ENCODE results near the gene BIRC6.

Gene BIRC6

DNA sequence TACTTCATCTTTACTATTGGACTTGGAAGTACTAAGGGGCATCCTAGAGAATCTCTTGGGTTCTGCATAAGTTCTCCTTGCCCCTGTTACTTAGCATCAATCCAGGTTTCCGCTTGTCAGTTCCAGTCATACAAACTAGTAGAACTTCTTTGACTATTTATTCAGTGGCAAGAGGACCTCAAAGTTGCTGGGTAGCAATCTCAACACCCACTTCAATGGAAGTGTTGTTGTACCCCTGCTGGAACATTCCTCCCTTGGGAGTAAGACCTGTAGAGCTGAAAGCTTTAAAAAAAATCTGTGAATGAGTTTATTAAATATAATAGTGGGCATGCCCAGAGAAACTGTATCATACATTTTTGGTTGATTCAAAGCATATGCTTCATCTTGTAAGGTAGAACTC lies 27.0 kb downstream of the BIRC6 start:
- no peak for TF ChIP-seq FOXP2 (optimal IDR thresholded peaks at IDR 0.05; ENCODE audit: borderline replicate concordance, extremely low read depth, extremely low read length, insufficient read depth)
- TF ChIP-seq SIN3A (IDR thresholded peaks at IDR 0.05; ENCODE audit: borderline replicate concordance, insufficient read depth, low read length): no peak
- no peak for TF ChIP-seq POLR2AphosphoS5 (IDR thresholded peaks at IDR 0.05; ENCODE audit: low read depth, low read length)
- no peak for TF ChIP-seq REST (IDR thresholded peaks at IDR 0.05; ENCODE audit: insufficient read depth in 1 of 2, low read depth in 2 of 2, low read length in 2 of 2)
- TF ChIP-seq TAF1 (IDR thresholded peaks at IDR 0.05; ENCODE audit: borderline replicate concordance, insufficient read depth, low read length): no peak

DNA sequence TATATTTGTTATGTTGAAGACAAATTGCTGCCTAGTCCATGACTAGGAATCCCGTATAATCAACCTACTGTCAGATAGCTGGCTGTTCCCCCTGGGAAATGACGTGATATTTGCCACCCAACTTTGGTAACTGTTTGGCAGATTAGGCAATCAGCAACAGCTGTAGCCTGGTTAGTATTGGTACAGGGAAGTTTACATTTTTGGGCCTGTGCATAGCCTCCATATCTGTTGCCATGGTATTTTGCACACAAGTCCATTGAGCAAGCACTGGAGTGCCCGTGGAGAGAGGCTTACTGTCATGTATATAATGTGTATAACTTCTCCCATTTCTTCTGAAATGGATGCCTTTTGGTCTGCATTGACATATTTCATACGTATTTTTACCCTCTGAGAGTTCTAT lies 27.7 kb downstream of the BIRC6 start:
- TF ChIP-seq POLR2AphosphoS5 (IDR thresholded peaks at IDR 0.05; ENCODE audit: low read depth, low read length): no peak

DNA sequence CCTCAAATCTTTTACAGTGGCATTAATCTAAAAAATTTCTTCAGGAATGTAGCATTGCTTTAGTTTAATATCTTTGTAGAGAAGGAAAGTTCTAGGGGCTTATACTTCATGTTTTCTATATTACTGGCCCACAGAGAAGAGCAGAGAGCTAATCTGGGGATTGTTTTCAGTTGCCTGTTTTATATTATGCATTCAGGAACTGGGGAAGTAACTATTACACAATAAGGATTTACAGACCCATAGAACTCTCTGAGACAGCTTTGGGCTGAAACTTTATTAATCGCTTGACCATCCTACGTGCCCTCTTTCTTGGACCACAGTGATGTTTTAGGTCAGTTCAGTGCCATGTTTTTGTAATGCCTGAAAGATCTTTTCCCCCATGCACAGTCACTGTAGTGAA lies 29.9 kb downstream of the BIRC6 start:
- TF ChIP-seq POLR2AphosphoS5 (IDR thresholded peaks at IDR 0.05; ENCODE audit: low read depth, low read length) (no peak), REST (IDR thresholded peaks at IDR 0.05; ENCODE audit: insufficient read depth in 1 of 2, low read depth in 2 of 2, low read length in 2 of 2) (no peak), FOXP2 (optimal IDR thresholded peaks at IDR 0.05; ENCODE audit: borderline replicate concordance, extremely low read depth, extremely low read length, insufficient read depth) (no peak), SIN3A (IDR thresholded peaks at IDR 0.05; ENCODE audit: borderline replicate concordance, insufficient read depth, low read length) (no peak), TAF1 (IDR thresholded peaks at IDR 0.05; ENCODE audit: borderline replicate concordance, insufficient read depth, low read length) (no peak)

DNA sequence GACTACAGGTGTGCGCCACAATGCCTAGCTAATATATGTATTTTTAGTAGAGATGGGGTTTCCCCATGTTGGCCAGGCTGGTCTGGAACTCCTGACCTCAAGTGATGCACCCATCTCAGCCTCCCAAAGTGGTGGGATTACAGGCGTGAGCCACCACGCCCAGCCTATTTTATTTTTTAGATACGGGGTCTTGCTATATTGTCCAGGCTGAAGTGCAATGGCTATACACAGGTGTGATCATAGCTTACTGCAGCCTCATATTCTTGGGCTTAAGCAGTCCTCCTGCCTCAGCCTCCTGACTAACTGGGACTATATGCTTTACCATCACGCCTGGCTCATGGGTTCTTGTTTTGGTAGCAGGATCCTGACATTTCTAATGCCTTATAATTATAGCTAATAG lies 42.4 kb downstream of the BIRC6 start:
- TF ChIP-seq POLR2AphosphoS5 (IDR thresholded peaks at IDR 0.05; ENCODE audit: low read depth, low read length) (no peak), FOXP2 (optimal IDR thresholded peaks at IDR 0.05; ENCODE audit: borderline replicate concordance, extremely low read depth, extremely low read length, insufficient read depth) (no peak), REST (IDR thresholded peaks at IDR 0.05; ENCODE audit: insufficient read depth in 1 of 2, low read depth in 2 of 2, low read length in 2 of 2) (no peak)

DNA sequence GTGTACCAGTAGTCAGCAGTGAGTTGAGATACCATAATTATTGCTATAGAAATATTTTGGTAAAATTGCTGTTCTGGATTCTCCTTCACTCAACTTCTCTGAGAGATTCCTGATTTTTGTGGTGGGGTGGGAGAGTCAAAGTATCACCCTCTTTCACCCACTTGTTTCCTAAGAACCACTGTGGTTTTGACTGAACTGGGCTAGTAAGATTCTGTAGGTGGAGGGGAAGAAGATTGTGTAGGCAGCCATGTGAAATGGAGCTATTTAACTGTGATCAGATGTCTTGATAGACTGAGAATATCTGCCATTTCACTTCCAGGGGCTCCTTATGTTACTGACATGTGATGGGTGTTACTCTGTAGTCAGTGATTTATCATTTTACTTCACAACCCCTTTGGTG lies 45.3 kb downstream of the BIRC6 start:
- TF ChIP-seq TAF1 (IDR thresholded peaks at IDR 0.05; ENCODE audit: borderline replicate concordance, insufficient read depth, low read length) (no peak), SIN3A (IDR thresholded peaks at IDR 0.05; ENCODE audit: borderline replicate concordance, insufficient read depth, low read length) (no peak), POLR2AphosphoS5 (IDR thresholded peaks at IDR 0.05; ENCODE audit: low read depth, low read length) (no peak), REST (IDR thresholded peaks at IDR 0.05; ENCODE audit: insufficient read depth in 1 of 2, low read depth in 2 of 2, low read length in 2 of 2) (no peak), FOXP2 (optimal IDR thresholded peaks at IDR 0.05; ENCODE audit: borderline replicate concordance, extremely low read depth, extremely low read length, insufficient read depth) (no peak)
